RKO (cell line): ENCODE measurements around the gene ACVR1C.

Experiments
- DNase-seq: peaks from one replicate; pipeline ENCODE4 v3.0.0-alpha.2; 2016; ENCODE audit warnings: low spot score

ACVR1C gene

DNA sequence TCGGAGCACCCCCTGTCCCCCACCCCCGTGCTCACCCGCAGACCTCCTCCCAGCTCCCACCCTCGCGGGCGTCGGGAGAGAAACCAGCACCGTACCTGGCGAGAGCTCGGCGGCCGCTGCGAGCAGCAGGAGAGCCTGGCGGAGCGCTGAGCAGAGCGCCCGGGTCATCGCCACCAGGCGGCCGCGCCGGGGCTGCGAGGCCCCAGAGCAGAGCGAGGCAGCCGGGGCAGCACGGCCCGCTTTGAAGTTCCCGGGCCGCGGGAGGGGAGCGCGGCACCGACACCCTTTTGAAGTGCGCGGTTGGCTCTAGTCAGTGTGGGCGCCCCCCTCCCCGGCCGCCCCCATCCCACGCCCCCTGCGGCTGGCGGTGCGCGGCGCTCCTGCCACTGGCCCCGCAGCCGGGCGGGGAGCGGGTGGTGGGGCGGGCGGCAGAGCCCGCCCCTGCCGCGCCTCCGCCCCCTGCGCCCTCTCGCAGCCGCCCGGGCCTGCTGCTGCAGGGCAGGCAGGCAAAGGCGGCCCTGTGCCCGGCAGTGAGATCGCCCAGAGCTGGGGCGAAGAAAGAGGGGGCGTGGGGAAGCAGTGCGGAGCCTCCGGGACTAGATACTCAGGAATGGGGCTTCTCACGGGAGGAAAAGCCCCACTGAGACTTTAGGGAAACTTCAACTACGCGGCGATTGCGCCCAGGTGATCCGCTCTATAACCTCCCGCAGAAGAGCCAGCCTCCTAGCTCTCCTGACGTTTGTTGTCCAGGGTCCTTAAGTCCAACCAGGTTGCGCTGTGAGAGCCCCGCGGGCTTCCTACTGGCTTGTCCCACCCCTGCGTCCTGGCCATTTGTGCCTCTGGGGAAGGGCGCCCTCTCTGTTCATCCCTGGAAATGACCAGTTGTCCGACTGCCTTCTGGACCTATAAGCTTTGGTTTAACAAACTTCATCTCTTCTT lies at the start of gene ACVR1C:
ACVR1C (minus strand) TSS at position 388 of the 939 bp plus-strand sequence; CDS start at position 168, 220 bp downstream.
- DNase-seq: peak; percentile 43

- no peak for DNase-seq
Observed at GRCh38 chr2:157677941-157678340, 49.3 kb upstream of the ACVR1C start.

- peak; percentile 44 for DNase-seq
Observed at GRCh38 chr2:157672129-157672528, 43.5 kb upstream of the ACVR1C start.

DNA sequence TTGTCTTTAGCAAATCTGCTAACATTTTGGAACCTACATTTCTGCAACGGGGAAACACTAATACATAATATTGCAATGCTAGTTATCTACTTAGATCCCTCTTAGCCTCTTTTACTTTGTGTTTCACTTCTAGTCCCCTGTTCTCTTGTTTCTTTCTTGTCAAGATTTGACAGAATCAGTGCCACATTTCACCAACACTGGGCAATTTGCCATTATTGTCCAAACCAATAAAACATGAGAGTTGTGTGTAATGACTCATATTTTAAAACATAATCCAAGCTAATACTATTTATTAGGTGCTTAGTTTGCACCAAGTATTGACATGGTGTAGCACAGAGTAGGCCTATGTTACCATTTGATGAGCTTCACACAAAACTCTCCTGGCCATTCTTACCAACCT lies 33.7 kb upstream of the ACVR1C start:
- DNase-seq: no peak

DNA sequence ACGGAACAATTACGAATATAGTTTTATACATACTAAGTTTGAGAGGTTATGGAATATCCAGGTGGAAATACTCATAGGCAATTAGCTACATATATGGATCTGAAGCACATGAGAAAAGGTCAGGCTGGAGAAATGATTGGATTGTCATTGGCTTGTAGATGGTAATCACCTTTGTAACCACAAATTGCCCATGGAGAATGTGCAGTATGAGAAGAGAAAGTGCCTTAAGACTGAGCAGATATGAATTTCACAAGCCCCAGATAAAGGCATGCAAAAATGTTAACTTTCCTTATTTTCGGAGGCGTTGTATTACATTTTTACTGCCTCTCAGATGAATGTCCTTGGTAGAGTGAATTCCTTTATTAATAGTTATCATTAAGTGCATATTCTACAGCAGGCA lies 33.1 kb upstream of the ACVR1C start:
- no peak for DNase-seq

- DNase-seq: no peak
Observed at GRCh38 chr2:157657858-157658257, 29.2 kb upstream of the ACVR1C start.

GRCh38 chr2:157657101-157657500 lies 28.4 kb upstream of the ACVR1C start:
- no peak for DNase-seq

GRCh38 chr2:157644776-157645175 lies 16.1 kb upstream of the ACVR1C start:
- DNase-seq: no peak

DNA sequence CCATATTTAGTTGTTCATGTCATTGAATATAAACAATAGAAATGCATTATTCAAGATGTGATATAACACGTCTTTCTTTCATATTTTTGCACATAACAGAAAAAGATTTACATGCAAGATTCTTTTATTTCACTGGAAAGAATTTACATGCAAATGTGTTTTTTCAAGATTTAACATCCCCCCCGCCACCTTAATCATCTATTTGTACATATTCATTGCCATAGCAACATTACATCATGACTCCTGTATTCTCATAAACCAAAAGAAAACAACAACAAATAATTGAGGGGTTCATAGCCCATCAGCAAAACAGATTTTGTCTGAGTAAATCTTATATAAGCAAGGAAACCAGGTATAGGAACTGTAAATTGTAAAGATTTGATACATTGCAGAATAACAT lies 3.2 kb upstream of the ACVR1C start:
- no peak for DNase-seq

DNA sequence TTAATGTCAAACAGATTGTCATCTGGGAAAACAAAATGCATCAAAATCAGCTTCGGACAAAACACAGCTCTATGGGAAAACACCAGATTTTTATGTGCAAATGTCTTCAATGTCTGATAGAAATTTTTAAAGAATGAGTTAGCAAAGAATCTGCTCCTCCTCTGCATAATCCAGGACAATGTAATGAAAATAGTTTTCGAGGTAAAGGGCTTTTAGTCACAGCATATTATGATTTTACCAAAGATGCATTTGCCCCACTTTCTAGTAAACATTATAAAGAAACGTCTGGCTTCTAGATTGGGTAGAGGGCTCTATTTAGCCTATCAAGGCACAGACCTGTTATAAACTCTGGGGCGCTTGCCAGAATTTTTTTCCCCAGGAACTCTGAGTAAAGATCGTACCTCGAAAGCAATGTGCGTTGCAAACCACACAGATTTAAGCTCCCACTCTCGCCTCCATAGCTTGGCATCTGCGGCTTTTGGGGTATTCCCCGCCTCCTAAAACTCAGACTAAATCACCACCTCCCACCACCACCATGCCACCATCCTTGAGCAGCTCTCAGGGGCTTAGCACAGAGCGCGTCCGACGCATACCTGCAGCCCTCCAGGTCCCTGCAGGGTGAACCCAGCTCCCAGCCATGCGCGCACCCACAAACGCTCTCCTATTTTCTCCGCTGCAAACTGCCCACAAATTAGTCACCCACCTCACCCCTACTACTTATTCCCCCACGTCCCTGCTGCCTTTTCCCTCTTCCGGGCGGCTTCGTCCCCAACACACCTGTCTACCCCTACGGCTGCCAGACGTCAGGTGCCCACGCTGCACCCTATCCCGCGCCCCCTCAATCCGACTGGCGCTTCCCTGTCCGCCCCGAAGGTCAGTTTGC lies 829 bp downstream of the ACVR1C start:
- DNase-seq: no peak

GRCh38 chr2:157625296-157625695 lies 3.4 kb downstream of the ACVR1C start:
- DNase-seq: no peak

- DNase-seq: no peak
Observed at GRCh38 chr2:157620956-157621355, 7.7 kb downstream of the ACVR1C start.

DNA sequence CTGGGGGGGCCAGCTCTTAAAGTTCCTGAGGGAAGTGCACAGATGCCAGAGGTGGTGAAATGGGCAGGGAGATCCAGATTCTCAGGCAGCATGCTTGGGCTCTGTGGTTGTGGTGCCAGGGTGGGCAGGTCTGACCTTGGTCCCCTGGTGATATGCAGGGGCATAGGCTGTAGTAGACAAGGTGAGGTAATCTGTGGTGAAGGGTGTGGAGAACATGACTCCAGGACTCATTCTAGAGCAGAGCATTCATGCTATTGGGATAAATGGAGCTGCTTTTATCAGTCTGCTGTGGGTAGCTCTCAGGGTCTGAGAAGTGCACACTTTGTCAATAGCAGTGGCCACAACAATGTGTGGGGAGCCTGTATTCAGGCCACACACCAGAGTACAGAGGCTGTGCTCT lies 16.9 kb downstream of the ACVR1C start:
- no peak for DNase-seq

- DNase-seq: no peak
Observed at GRCh38 chr2:157611110-157611509, 17.6 kb downstream of the ACVR1C start.

- no peak for DNase-seq
Observed at GRCh38 chr2:157606534-157606933, 22.1 kb downstream of the ACVR1C start.

DNA sequence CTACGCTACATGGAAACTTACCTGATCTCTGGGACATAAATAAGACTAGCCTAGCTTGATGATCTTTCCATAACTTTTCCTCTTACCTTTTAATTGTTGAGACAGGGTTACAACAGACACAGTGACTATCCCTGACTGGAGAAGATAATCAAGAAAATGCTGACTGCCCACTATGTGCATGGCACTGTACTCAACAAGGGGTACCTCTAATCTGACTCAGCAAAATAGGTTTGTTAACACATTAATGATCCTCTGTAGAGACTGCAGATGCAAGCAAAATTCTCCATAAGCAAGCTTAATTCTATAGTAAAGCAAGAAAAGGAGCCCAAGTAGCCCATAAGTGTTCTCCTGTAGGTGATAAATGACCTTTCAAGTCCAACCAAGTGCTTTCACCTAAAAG lies 25.5 kb downstream of the ACVR1C start:
- DNase-seq: no peak

- DNase-seq: no peak
Observed at GRCh38 chr2:157601807-157602206, 26.9 kb downstream of the ACVR1C start.

- DNase-seq: no peak
Observed at GRCh38 chr2:157596992-157597681, 31.5 kb downstream of the ACVR1C start.

- DNase-seq: no peak
Observed at GRCh38 chr2:157593411-157593810, 35.3 kb downstream of the ACVR1C start.

DNA sequence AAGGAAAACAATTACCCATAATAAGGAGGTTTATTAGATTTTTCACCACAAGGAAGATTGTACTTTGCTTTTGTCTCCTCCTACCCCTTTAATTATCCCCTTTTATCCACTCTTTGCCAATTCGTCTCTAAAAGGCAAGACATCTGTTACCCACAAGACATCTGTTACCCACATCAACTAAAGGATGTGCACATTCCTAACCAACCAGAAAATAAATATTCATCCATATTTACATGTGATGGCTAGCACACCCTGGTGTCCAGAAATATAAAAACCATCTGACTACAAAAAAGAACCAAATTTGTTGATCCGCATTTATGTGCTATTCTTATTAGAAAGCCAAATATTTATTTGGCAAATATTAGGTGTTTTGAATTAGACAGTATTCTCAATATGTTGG lies 35.7 kb downstream of the ACVR1C start:
- DNase-seq: peak; percentile 19

DNA sequence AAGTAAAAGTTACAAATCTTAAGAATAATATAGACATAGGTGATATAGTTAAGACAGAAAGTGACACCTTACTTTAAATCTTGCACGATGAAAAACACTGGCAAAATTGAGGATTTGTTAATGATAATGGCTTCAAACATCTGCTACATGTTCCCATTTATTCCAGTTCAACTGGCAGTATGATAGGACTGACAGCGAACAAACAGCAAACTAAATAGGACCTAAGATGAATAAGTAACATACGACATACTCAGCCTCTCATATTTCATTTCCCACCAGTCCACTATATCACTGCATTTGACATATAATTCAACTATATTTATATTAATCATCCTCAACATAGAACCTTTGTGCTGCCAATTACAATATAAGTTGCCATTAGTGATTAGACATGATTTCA lies 36.3 kb downstream of the ACVR1C start:
- no peak for DNase-seq

DNA sequence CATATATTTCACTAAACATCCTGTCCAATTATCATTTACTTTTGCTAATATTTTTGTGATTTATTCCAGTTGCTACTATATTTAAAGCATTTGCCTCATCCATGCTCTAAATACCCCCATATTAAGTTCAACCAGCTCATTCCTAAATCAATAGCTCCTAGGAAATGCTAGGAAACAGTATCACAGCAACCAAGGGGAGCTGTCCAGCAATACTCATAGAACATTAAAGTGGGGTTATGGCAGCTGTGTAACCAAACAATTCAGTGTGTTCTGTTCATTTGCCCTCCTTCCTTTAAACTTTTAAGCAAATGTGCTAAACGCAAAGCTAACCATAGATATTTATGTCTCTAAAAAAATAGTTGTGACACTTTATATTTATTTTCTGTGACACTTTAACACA lies 41.1 kb downstream of the ACVR1C start:
- no peak for DNase-seq
